Measurements from ENCODE around the gene KCNK7.

Gene KCNK7, protein sequence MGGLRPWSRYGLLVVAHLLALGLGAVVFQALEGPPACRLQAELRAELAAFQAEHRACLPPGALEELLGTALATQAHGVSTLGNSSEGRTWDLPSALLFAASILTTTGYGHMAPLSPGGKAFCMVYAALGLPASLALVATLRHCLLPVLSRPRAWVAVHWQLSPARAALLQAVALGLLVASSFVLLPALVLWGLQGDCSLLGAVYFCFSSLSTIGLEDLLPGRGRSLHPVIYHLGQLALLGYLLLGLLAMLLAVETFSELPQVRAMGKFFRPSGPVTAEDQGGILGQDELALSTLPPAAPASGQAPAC

DNA sequence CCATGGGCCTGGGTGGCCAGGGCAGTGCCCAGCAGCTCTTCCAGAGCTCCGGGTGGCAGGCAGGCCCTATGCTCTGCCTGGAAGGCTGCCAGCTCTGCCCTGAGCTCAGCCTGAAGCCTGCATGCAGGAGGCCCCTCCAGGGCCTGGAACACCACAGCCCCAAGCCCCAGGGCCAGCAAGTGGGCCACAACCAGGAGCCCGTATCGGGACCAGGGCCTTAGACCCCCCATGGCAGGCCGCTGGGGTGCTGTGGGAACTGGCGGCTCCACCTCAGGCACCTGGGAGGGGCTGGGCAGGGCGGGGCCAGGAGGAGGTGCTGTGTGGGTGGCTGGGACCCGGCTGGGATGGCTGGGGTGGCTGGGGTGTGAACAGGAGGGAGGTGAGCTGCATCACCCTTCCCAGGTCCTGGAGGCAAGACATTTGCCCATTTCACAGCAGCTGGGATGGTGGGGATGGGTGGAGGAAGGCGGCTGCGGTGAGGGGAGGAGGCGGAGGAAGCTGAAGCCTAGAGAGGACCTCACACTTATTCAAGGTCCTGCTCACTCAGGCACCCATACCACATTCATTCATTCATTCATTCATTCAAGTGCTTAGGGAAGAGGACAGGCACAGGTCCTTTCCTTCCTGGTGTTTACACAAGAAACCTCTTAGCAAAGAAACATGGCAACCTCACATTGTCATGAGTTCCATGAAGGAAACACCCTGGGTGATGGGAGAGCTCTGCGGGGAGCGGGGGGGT, at the start of gene KCNK7:
TSS of gene KCNK7 (minus strand) at position 258 of the 739 bp plus-strand sequence. CDS start at position 230, 28 bp downstream.
- TF ChIP-seq GATA3 (IDR thresholded peaks at IDR 0.05; ENCODE audit: low read depth, low read length): no peak
- TF ChIP-seq GATA2 (IDR thresholded peaks at IDR 0.05; ENCODE audit: low read depth, low read length): no peak

DNA sequence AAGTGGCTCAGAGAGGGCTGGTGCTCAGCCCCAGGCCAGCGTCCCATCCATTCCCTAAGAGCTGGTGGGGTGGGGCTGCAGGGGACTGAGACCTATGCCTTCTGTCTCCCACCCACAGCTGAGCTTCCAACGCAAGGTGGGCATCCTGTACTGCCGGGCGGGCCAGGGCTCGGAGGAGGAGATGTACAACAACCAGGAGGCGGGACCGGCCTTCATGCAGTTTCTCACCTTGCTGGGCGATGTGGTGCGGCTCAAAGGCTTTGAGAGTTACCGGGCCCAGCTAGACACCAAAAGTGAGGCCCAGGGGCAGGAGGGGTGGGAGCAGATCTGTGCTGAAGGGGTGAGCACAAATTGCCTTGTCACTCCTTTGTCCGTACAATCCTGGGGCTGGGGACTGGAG, 49.2 kb upstream of the KCNK7 start:
- no peak for TF ChIP-seq GATA2 (IDR thresholded peaks at IDR 0.05; ENCODE audit: low read depth, low read length)
- no peak for TF ChIP-seq GATA3 (IDR thresholded peaks at IDR 0.05; ENCODE audit: low read depth, low read length)

DNA sequence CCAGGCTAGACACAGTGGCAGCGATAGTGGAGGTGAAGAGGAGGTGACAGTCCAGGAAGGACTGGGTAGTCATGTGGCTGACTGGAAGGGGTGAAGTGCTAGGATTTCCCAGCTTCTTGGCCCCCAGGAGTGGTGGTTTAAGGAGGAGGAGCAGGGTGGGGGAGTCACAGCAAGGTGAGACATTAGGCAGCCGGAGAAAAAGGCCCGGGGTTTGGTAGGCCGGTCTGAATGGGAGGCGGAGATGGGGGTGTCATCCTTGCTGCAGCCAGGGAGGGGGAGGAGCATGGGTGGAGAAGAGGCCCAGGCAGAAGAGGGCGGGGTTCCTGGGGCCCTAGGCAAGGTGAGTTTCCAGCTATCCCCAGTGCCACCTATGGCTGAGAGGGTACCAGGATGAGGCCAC, 48.4 kb upstream of the KCNK7 start:
- TF ChIP-seq GATA3 (IDR thresholded peaks at IDR 0.05; ENCODE audit: low read depth, low read length): no peak
- TF ChIP-seq GATA2 (IDR thresholded peaks at IDR 0.05; ENCODE audit: low read depth, low read length): no peak

DNA sequence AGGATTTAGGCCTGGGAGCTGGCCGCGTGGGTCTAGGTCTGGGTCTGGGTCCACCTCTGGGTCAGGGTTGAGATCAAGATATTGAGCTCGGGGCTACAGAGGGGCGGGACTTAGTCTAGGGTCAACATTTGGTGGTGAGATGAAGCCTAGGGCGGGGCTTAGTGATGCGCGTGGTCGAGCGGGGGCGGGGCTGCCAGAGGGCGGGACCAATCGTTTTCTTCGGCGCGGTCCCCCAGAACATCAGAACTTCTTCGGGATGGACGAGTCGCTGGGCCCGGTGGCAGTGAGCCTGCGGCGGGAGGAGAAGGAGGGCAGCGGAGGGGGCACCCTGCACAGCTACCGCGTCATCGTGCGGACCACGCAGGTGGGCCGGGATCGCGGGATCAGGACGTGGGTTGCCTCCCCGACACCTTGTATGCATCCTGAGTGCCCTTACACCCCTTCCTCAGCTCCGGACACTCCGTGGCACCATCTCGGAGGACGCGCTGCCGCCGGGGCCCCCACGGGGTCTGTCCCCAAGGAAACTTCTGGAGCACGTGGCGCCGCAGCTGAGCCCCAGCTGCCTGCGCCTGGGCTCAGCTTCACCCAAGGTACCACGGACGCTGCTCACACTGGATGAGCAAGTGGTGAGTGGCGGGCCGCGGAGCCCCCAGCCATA, 46.5 kb upstream of the KCNK7 start:
- TF ChIP-seq GATA3 (IDR thresholded peaks at IDR 0.05; ENCODE audit: low read depth, low read length) (no peak), GATA2 (IDR thresholded peaks at IDR 0.05; ENCODE audit: low read depth, low read length) (no peak)

DNA sequence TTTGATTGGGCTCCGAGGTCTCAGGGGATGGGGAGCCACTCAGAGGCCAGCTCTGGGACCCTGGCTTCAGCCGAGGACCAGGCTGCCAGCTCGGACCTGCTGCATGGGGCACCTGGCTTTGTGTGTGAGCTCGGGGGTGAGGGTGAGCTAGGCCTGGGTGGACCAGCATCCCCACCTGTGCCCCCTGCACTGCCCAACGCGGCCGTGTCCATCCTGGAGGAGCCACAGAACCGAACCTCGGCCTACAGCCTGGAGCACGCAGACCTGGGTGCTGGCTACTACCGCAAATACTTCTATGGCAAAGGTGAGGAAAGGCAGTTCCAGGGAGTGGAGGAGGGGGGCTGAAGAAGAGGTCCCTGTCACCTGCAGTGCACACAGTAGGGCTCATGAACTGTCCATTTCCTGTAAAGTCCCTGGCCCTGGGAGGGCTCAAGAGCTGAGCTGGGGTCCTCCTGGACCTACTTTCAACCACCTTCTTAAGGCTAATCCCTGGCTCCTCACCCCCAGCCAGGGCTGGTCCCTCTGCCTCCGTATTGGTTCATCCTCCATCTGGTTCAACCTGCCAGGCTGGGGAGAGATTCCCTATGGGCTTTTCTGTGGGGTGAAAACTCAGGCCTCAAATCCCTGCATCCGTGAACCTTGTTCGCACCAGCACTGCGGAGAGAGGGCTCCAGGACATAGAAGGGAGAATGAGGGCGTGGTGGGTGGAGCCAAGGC, 45.9 kb upstream of the KCNK7 start:
- TF ChIP-seq GATA2 (IDR thresholded peaks at IDR 0.05; ENCODE audit: low read depth, low read length): no peak
- no peak for TF ChIP-seq GATA3 (IDR thresholded peaks at IDR 0.05; ENCODE audit: low read depth, low read length)

DNA sequence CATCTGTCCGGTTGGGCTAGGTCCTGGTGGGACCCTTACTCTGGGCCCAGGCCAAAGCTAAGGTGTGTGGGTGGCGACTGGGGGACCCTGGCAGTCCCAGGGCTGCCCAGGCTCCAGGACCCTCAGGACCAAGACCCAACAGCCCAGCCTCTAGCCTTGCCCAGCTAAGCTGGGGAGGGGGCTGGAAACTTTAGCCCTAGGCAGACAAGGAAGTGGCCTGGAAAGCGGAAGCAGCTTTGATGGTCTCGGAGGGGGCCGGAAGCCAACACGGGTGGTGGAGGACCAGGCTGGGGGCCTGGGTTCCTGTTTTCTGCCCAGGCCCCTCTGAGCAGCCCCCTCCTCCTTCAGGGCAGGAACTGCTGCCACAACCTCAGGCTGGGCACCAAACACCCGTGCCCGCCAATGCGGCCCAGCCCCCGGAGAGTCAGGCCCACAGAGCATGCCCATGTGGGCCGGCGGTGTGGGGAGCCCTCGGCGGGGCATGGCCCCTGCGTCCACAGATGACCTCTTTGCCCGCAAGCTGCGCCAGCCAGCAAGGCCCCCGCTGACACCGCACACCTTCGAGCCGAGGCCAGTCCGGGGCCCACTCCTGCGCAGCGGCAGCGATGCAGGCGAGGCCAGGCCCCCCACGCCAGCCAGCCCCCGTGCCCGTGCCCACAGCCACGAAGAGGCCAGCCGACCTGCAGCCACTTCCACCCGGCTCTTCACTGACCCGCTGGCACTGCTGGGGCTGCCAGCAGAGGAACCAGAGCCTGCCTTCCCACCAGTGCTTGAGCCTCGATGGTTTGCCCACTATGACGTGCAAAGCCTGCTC, 45.1 kb upstream of the KCNK7 start:
- TF ChIP-seq GATA2 (IDR thresholded peaks at IDR 0.05; ENCODE audit: low read depth, low read length) (no peak), GATA3 (IDR thresholded peaks at IDR 0.05; ENCODE audit: low read depth, low read length) (no peak)

DNA sequence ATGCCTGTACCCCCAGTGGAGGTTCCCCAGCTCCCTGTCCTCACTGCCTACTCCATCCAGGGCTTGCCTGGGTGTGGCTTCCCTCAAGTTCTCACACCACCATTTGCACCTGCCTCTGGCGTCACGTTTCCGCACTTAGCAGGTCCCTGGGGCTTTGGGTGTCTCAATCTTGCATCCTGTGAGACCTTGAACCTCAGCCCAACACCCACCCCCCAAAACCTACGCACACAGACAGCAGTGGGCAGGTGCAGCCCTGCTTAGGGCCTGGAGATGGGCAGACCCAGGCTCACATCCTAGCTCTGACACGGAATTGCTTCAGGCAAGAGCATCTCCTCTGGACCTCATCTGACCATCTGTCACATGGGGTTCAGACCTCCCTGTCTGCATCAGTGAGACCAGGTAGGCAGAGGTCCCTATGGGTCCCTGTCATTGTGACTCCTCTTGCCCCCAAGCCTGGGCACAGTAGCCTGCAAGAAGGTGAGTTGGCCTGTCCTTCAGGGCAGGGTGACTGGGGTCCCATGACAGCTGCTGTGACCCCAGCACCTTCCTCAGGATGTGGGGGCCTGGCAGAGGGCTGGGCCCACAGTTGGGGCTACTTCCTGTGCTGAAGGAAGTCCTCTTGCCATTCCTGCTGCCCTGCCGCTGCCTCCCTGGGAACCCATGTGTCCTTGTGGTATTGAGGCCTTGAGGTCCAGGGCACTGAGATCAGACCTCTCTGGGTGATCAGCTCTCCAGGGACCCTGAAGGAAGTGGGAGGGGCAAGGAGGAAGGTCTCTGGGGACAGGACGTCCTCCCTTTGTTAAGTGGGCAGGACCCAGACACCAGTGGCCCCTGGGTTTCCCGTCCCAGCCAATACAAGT, 44.3 kb upstream of the KCNK7 start:
- TF ChIP-seq GATA2 (IDR thresholded peaks at IDR 0.05; ENCODE audit: low read depth, low read length): no peak
- TF ChIP-seq GATA3 (IDR thresholded peaks at IDR 0.05; ENCODE audit: low read depth, low read length): no peak

DNA sequence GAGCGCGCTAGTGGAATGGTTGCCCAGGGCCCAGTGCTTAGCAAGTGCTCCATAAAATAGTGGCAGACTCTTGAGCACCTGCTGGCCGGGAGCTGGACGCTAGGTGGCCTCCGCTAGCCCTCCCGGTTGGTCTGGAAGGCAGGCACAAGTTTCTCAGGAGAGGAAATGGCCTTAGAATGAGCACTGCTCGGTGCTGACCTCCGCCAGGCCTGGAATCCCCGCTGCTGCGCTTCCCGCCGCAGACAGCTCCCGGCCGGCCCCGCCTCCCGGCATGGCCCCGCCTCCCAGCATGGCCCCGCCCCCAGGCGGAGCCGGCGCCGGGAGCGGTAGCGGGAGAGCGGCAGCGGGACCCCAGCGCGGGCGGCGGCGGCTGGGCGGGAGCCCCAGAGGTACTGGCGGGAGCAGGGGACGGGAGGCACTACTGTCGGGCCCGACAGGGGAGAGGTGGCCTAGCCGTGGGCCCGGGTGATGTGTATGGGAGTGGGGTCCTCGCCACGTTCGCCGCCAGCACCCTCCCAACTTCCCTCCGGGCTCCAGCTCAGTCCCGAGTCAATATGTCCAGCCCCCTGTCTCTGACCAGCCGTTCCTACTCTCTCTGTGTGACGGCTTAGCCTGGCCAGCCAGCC, 42.3 kb upstream of the KCNK7 start, which contains the start of gene SIPA1:
TSS of gene SIPA1 (plus strand) at position 308 of the 626 bp plus-strand sequence. CDS start 2,821 bp downstream, outside the sequence.
- TF ChIP-seq GATA2 (IDR thresholded peaks at IDR 0.05; ENCODE audit: low read depth, low read length) (no peak), GATA3 (IDR thresholded peaks at IDR 0.05; ENCODE audit: low read depth, low read length) (no peak)

DNA sequence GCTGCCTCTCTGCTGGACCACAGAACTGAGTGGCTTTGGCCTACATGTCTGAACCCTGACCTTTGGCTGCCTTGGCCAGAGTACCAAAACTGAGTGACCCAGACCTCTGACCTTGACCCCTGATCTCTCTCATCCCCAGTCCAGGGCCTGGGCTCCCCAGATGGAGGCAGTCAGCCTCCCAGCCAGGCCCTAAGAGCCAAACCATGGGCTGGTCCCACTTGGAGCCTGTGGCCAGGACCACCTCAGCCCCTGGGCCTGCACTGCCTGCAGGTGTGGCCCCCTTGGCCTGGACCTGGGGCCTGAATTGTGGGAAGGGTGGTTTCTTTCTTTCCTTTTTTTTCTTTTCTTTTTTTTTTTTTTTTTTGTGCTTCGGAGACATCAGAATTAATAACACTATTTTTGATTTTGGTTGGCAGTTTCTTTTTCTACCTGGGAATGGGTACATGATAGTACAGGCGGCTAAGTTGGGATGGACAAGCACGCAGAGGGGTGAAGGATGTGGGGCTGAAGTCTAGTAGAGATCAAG, 41.5 kb upstream of the KCNK7 start:
- TF ChIP-seq GATA3 (IDR thresholded peaks at IDR 0.05; ENCODE audit: low read depth, low read length) (no peak), GATA2 (IDR thresholded peaks at IDR 0.05; ENCODE audit: low read depth, low read length) (no peak)

DNA sequence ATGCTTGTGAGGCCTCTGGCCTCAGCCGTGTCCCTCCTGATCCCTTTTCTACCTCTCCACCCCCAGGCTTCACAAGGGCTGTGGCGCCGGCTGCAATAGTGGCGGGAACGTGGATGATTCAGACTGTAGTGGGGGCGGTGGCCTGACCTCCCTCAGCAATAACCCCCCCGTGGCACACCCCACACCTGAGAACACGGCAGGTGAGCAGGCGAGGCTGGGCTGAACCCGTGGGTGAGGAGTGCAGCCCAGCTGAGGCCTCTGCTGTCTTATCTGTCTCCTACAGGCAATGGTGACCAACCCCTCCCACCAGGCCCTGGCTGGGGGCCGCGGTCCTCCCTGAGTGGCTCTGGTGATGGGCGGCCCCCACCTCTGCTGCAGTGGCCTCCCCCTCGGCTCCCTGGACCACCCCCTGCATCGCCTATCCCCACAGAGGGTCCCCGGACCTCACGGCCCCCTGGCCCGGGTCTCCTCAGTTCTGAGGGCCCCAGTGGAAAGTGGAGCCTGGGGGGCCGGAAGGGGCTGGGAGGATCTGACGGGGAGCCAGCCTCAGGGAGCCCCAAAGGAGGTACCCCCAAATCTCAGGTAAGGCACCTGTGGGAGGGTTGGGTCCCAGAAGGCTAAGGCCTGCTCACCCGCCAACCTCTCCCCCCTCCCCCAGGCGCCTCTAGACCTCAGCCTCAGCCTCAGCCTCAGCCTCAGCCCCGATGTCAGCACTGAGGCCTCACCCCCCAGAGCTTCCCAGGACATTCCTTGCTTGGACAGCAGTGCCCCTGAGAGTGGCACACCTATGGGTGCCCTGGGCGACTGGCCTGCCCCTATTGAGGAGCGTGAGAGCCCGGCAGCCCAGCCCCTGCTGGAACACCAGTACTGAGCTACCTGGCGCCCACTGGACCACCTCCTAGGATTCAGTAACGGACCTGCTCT, 40.8 kb upstream of the KCNK7 start:
- TF ChIP-seq GATA2 (IDR thresholded peaks at IDR 0.05; ENCODE audit: low read depth, low read length): no peak
